ENCODE measurements around the gene RER1. TPM values are rescaled to one million over a fixed set of nuclear protein-coding genes. Genes with fewer than 3 reads are reported as not detected.

RER1 gene
- total RNA-seq, 4 donors from 2014 or later: 56.4 to 76.8 (median 66.8) TPM

GRCh38 chr1:2348346-2349325, 43.0 kb upstream of the RER1 start:
- H3K4me3 ChIP-seq: no peak overlapping the region
- H3K4me1 ChIP-seq: no peaks in the 10 kb centered on the region
- no peak overlapping the region for H3K27ac ChIP-seq
- 88 to 92% methylated on average over 26 to 53 of the region's 59 CpGs for WGBS, 2 donors
- H3K36me3 ChIP-seq: no peaks in the 10 kb centered on the region
- H3K27me3 ChIP-seq: no peaks in the 10 kb centered on the region
- DNase-seq (ENCODE audit: low spot score in 2 of 2): no peak
- no peak for TF ChIP-seq POLR2A (IDR thresholded peaks at IDR 0.05)
- TF ChIP-seq CTCF (IDR thresholded peaks at IDR 0.05): no peak
- TF ChIP-seq EP300 (IDR thresholded peaks at IDR 0.05): no peak
- H3K9me3 ChIP-seq: no peaks in the 10 kb centered on the region

- Histone ChIP-seq H3K9me3 (no peaks in the 10 kb centered on the region), H3K27me3 (no peaks in the 10 kb centered on the region), H3K36me3 (no peaks in the 10 kb centered on the region), H3K4me3 (no peak overlapping the region), H3K27ac (no peak overlapping the region), H3K4me1 (no peaks in the 10 kb centered on the region)
- DNase-seq (ENCODE audit: low spot score in 2 of 2): no peak
- 69 to 71% methylated on average over 9 of the region's 9 CpGs for WGBS, 2 donors
- TF ChIP-seq CTCF (IDR thresholded peaks at IDR 0.05) (no peak), EP300 (IDR thresholded peaks at IDR 0.05) (no peak), POLR2A (IDR thresholded peaks at IDR 0.05) (no peak)
Measured at GRCh38 chr1:2349806-2350205, 41.8 kb upstream of the RER1 start.

GRCh38 chr1:2350501-2350900, 41.1 kb upstream of the RER1 start:
- H3K4me3 ChIP-seq: no peak overlapping the region
- H3K27ac ChIP-seq: no peak overlapping the region
- H3K36me3 ChIP-seq: no peaks in the 10 kb centered on the region
- TF ChIP-seq CTCF (IDR thresholded peaks at IDR 0.05): no peak
- no peak for TF ChIP-seq EP300 (IDR thresholded peaks at IDR 0.05)
- TF ChIP-seq POLR2A (IDR thresholded peaks at IDR 0.05): no peak
- no peaks in the 10 kb centered on the region for H3K27me3 ChIP-seq
- H3K9me3 ChIP-seq: no peaks in the 10 kb centered on the region
- H3K4me1 ChIP-seq: no peaks in the 10 kb centered on the region
- DNase-seq (ENCODE audit: low spot score in 2 of 2): no peak
- 83 to 88% methylated on average over 9 to 10 of the region's 10 CpGs for WGBS, 2 donors

GRCh38 chr1:2350911-2351655, 40.6 kb upstream of the RER1 start:
- no peaks in the 10 kb centered on the region for H3K4me1 ChIP-seq
- DNase-seq (ENCODE audit: low spot score in 2 of 2): no peak
- TF ChIP-seq EP300 (IDR thresholded peaks at IDR 0.05) (no peak), CTCF (IDR thresholded peaks at IDR 0.05) (no peak), POLR2A (IDR thresholded peaks at IDR 0.05) (no peak)
- no peak overlapping the region for H3K27ac ChIP-seq
- no peaks in the 10 kb centered on the region for H3K9me3 ChIP-seq
- H3K4me3 ChIP-seq: no peak overlapping the region
- H3K27me3 ChIP-seq: no peaks in the 10 kb centered on the region
- 87% methylated on average over 29 of the region's 31 CpGs for WGBS, 2 donors
- no peaks in the 10 kb centered on the region for H3K36me3 ChIP-seq

GRCh38 chr1:2351723-2352122, 39.9 kb upstream of the RER1 start:
- H3K4me3 ChIP-seq: no peak overlapping the region
- DNase-seq (ENCODE audit: low spot score in 2 of 2): no peak
- no peaks in the 10 kb centered on the region for H3K9me3 ChIP-seq
- H3K27ac ChIP-seq: no peak overlapping the region
- H3K36me3 ChIP-seq: peaks cover 0 to 6% (median 0%) of the 10 kb centered on the region in 3 donors
- no peaks in the 10 kb centered on the region for H3K27me3 ChIP-seq
- no peak for TF ChIP-seq CTCF (IDR thresholded peaks at IDR 0.05)
- TF ChIP-seq POLR2A (IDR thresholded peaks at IDR 0.05): no peak
- TF ChIP-seq EP300 (IDR thresholded peaks at IDR 0.05): no peak
- H3K4me1 ChIP-seq: no peaks in the 10 kb centered on the region
- 94 to 95% methylated on average over 8 of the region's 8 CpGs for WGBS, 2 donors
